Measurements from ENCODE around the gene PARP8.

Gene PARP8

DNA sequence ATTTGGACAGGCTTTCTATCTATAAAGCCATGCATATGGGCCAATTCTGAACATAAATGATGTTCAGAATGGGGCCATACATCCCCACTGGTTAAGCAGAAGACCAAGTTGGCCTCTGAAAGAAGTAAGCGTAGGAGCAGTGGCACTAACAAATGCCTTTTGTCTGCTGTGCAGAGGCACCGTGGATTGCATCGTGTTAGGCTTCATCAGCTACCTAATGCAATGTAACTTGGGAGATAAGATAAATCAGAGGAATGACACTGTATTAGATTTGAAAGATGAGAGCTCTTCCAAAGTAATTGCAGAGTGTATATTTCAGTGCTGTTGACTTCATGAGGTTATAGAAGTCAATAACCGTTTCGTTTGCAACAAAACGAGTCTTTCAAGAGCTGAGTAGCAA lies 148.1 kb downstream of the PARP8 start:
- Histone ChIP-seq H3K27ac (ENCODE audit: low read depth, low read length) (no peak overlapping the region), H3K9ac (ENCODE audit: low read depth, low read length) (no peak overlapping the region), H3K27me3 (ENCODE audit: insufficient read depth, low read length) (no peaks in the 10 kb centered on the region), H3K9me3 (ENCODE audit: insufficient read depth, low read depth, low read length) (no peaks in the 10 kb centered on the region), H3K4me1 (ENCODE audit: insufficient read depth, low read length) (no peaks in the 10 kb centered on the region), H3K36me3 (ENCODE audit: insufficient read depth, low read length) (peaks cover 26% of the 10 kb centered on the region), H3K4me3 (ENCODE audit: low read length) (no peak overlapping the region)
- WGBS: 94% methylated on average over 6 of the region's 6 CpGs

DNA sequence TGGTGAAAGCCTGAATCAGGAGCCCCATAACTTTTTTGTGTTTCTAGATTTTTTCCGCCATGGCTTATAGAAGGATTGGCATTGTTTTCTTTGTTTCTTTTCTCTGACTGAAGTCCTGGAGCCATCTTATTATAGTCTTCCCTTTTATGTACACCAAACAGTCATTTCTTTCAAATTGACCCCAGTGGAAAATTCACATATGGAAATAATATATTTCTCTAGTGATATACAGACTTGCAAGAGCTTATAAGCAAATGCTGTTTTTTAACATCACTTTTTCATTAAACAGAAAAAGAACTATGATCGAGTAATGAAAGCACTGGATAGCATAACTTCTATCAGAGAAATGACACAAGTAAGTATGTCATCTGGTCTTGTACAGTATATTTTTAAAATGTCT lies 155.6 kb downstream of the PARP8 start:
- Histone ChIP-seq H3K36me3 (ENCODE audit: insufficient read depth, low read length) (peaks cover 47% of the 10 kb centered on the region), H3K4me3 (ENCODE audit: low read length) (no peak overlapping the region), H3K27ac (ENCODE audit: low read depth, low read length) (no peak overlapping the region), H3K9ac (ENCODE audit: low read depth, low read length) (no peak overlapping the region), H3K27me3 (ENCODE audit: insufficient read depth, low read length) (no peaks in the 10 kb centered on the region), H3K9me3 (ENCODE audit: insufficient read depth, low read depth, low read length) (no peaks in the 10 kb centered on the region), H3K4me1 (ENCODE audit: insufficient read depth, low read length) (no peaks in the 10 kb centered on the region)
- WGBS: 92% methylated on average over 2 of the region's 2 CpGs

- peaks cover 48% of the 10 kb centered on the region for H3K36me3 ChIP-seq (ENCODE audit: insufficient read depth, low read length)
- WGBS: 98% methylated on average over 3 of the region's 3 CpGs
Measured at GRCh38 chr5:50822761-50823160, 156.3 kb downstream of the PARP8 start.

GRCh38 chr5:50823568-50823967 lies 157.1 kb downstream of the PARP8 start:
- Histone ChIP-seq H3K36me3 (ENCODE audit: insufficient read depth, low read length) (peaks cover 55% of the 10 kb centered on the region), H3K9ac (ENCODE audit: low read depth, low read length) (no peak overlapping the region), H3K9me3 (ENCODE audit: insufficient read depth, low read depth, low read length) (no peaks in the 10 kb centered on the region), H3K27me3 (ENCODE audit: insufficient read depth, low read length) (no peaks in the 10 kb centered on the region), H3K27ac (ENCODE audit: low read depth, low read length) (no peak overlapping the region), H3K4me3 (ENCODE audit: low read length) (no peak overlapping the region), H3K4me1 (ENCODE audit: insufficient read depth, low read length) (no peaks in the 10 kb centered on the region)
- WGBS: 94% methylated on average over 6 of the region's 6 CpGs

More at GRCh38 chr5:50822761-50823160, 156.3 kb downstream of the PARP8 start:
- no peaks in the 10 kb centered on the region for H3K4me1 ChIP-seq (ENCODE audit: insufficient read depth, low read length)
- no peak overlapping the region for H3K27ac ChIP-seq (ENCODE audit: low read depth, low read length)
- H3K9me3 ChIP-seq (ENCODE audit: insufficient read depth, low read depth, low read length): no peaks in the 10 kb centered on the region
- H3K4me3 ChIP-seq (ENCODE audit: low read length): no peak overlapping the region
- H3K27me3 ChIP-seq (ENCODE audit: insufficient read depth, low read length): no peaks in the 10 kb centered on the region
- no peak overlapping the region for H3K9ac ChIP-seq (ENCODE audit: low read depth, low read length)

DNA sequence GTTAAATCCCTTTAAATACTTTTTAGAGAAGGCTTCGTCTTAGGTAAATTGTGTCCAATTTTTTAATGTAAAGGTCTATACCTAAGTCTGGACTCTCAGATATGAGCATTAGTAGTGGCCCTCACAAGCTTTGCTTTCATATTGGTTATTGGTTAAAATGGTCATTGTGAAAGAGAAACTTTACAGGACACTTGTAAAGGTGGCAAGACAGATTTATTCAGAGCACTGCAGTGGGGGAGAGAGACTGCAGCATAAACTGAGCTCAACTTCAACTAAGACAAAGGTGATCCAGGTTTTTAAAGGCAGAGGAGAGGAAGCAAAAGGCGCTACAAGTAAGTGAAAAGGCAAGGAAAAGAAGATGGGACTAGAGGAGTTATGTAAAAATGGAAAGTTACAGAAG lies 157.7 kb downstream of the PARP8 start:
- H3K4me3 ChIP-seq (ENCODE audit: low read length): no peak overlapping the region
- H3K4me1 ChIP-seq (ENCODE audit: insufficient read depth, low read length): no peaks in the 10 kb centered on the region
- 93% methylated on average over 2 of the region's 2 CpGs for WGBS
- H3K27ac ChIP-seq (ENCODE audit: low read depth, low read length): no peak overlapping the region
- peaks cover 56% of the 10 kb centered on the region for H3K36me3 ChIP-seq (ENCODE audit: insufficient read depth, low read length)
- H3K9me3 ChIP-seq (ENCODE audit: insufficient read depth, low read depth, low read length): no peaks in the 10 kb centered on the region
- no peaks in the 10 kb centered on the region for H3K27me3 ChIP-seq (ENCODE audit: insufficient read depth, low read length)
- H3K9ac ChIP-seq (ENCODE audit: low read depth, low read length): no peak overlapping the region

DNA sequence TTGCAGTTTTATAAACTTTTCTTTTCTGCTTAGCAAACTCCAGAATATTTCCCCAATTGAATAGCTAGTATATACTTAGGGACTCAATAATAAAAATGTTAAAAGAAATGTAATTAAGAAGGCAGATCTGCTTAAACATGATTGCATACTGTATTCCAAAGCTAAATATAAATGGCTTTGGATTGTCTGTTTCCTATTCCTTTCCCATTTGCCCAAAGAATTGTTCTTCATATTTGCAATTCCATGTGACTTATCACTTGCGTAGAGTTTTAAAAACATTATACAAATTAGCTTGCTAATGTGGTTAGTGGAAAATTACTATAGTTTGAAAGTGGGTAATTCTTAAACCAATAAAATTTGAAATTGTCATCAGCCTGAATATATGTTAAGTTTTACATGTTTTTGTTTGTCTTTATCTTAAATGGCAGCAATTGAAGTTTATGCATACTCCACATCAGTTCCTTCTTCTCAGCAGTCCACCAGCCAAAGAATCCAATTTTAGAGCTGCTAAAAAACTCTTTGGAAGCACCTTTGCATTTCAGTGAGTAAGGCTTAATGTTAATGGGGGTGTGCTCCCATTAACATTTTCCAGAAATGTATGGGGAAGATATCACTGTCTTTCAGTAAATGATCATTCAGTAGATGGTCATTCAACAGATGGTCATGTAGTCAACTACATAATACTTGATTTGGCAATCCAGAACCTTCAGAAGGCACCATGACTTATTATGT lies 161.2 kb downstream of the PARP8 start:
- no peak overlapping the region for H3K4me3 ChIP-seq (ENCODE audit: low read length)
- peaks cover 60% of the 10 kb centered on the region for H3K36me3 ChIP-seq (ENCODE audit: insufficient read depth, low read length)
- no peaks in the 10 kb centered on the region for H3K4me1 ChIP-seq (ENCODE audit: insufficient read depth, low read length)
- no CpG with 5 or more reads among the region's 1 CpG for WGBS
- no peaks in the 10 kb centered on the region for H3K27me3 ChIP-seq (ENCODE audit: insufficient read depth, low read length)
- H3K9me3 ChIP-seq (ENCODE audit: insufficient read depth, low read depth, low read length): no peaks in the 10 kb centered on the region
- no peak overlapping the region for H3K27ac ChIP-seq (ENCODE audit: low read depth, low read length)
- H3K9ac ChIP-seq (ENCODE audit: low read depth, low read length): no peak overlapping the region

DNA sequence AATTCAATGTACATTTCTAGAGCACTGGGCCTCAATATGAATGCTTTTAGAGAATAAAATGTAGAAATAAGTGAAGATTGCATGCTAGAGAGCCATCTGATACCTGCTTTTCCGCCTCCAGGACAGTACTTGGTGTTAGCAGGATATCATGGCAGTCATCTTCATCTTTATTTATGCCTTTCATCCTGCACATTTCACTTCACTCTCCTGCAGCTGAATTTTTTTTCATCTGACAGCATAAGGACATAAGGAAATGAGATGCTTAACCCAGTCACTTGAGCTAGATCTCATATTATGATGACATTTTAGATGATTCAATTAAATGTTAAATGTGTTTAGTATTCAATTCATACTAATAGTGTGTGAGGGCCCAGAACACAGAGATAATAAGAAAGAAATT lies 162.6 kb downstream of the PARP8 start:
- no peak overlapping the region for H3K9ac ChIP-seq (ENCODE audit: low read depth, low read length)
- H3K27ac ChIP-seq (ENCODE audit: low read depth, low read length): no peak overlapping the region
- H3K4me3 ChIP-seq (ENCODE audit: low read length): no peak overlapping the region
- no peaks in the 10 kb centered on the region for H3K27me3 ChIP-seq (ENCODE audit: insufficient read depth, low read length)
- WGBS: 96% methylated on average over 1 of the region's 1 CpG
- no peaks in the 10 kb centered on the region for H3K4me1 ChIP-seq (ENCODE audit: insufficient read depth, low read length)
- H3K36me3 ChIP-seq (ENCODE audit: insufficient read depth, low read length): peaks cover 61% of the 10 kb centered on the region
- H3K9me3 ChIP-seq (ENCODE audit: insufficient read depth, low read depth, low read length): no peaks in the 10 kb centered on the region

- Histone ChIP-seq H3K27me3 (ENCODE audit: insufficient read depth, low read length) (no peaks in the 10 kb centered on the region), H3K9ac (ENCODE audit: low read depth, low read length) (no peak overlapping the region), H3K9me3 (ENCODE audit: insufficient read depth, low read depth, low read length) (no peaks in the 10 kb centered on the region), H3K36me3 (ENCODE audit: insufficient read depth, low read length) (peaks cover 60% of the 10 kb centered on the region), H3K4me3 (ENCODE audit: low read length) (no peak overlapping the region), H3K27ac (ENCODE audit: low read depth, low read length) (no peak overlapping the region), H3K4me1 (ENCODE audit: insufficient read depth, low read length) (peaks cover 4% of the 10 kb centered on the region; the same call in 1 of the 2 replicates)
- 97% methylated on average over 3 of the region's 4 CpGs for WGBS
Measured at GRCh38 chr5:50832657-50833284, 166.3 kb downstream of the PARP8 start.

DNA sequence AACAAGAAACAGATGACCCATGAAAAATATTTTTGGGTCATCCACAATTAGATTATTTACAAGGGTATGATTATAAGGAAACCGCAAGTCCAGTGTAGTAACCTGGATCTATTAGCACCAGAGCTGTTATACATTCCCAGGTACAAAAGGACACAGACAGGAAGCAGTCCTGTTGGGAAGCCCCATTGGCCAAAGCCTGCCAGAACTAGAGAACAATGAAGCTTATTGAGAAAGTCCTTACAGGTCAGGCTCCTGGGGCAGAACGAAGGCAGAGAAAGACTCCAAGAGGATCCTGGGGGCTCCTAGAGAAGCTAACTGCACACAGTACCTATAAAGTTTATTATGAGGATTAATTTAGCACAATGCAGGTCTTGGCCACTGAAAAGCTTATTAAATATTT lies 169.9 kb downstream of the PARP8 start:
- H3K27me3 ChIP-seq (ENCODE audit: insufficient read depth, low read length): no peaks in the 10 kb centered on the region
- H3K36me3 ChIP-seq (ENCODE audit: insufficient read depth, low read length): peaks cover 27% of the 10 kb centered on the region
- 88% methylated on average over 2 of the region's 2 CpGs for WGBS
- H3K4me1 ChIP-seq (ENCODE audit: insufficient read depth, low read length): peaks cover 4% of the 10 kb centered on the region; the same call in 1 of the 2 replicates
- H3K27ac ChIP-seq (ENCODE audit: low read depth, low read length): no peak overlapping the region
- H3K9me3 ChIP-seq (ENCODE audit: insufficient read depth, low read depth, low read length): no peaks in the 10 kb centered on the region
- no peak overlapping the region for H3K4me3 ChIP-seq (ENCODE audit: low read length)
- H3K9ac ChIP-seq (ENCODE audit: low read depth, low read length): no peak overlapping the region

DNA sequence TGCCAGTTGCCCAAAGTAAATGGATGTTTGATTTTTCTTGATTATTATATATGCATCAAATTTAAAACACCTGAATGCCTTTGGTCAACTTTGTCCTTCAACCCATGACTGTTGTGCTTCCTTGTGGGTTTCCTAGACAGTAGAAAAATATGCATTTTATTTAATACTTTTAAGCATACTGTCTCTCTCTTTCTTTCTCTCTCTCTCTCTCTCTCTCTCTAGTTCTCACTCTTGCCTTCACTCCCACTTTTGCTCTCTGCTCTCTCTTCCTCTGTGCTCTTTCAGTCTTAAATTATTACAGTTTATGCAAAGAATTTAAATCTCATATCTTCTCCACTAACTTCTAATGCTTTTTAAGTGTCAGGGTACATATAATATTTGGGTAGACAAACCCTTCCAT lies 173.0 kb downstream of the PARP8 start:
- Histone ChIP-seq H3K4me3 (ENCODE audit: low read length) (no peak overlapping the region), H3K36me3 (ENCODE audit: insufficient read depth, low read length) (peaks cover 43% of the 10 kb centered on the region), H3K9ac (ENCODE audit: low read depth, low read length) (no peak overlapping the region), H3K27me3 (ENCODE audit: insufficient read depth, low read length) (no peaks in the 10 kb centered on the region), H3K4me1 (ENCODE audit: insufficient read depth, low read length) (peaks cover 4% of the 10 kb centered on the region; the same call in 1 of the 2 replicates), H3K27ac (ENCODE audit: low read depth, low read length) (no peak overlapping the region), H3K9me3 (ENCODE audit: insufficient read depth, low read depth, low read length) (no peaks in the 10 kb centered on the region)

GRCh38 chr5:50843091-50843490 lies 176.7 kb downstream of the PARP8 start:
- Histone ChIP-seq H3K9ac (ENCODE audit: low read depth, low read length) (no peak overlapping the region), H3K27ac (ENCODE audit: low read depth, low read length) (no peak overlapping the region), H3K4me1 (ENCODE audit: insufficient read depth, low read length) (no peaks in the 10 kb centered on the region), H3K9me3 (ENCODE audit: insufficient read depth, low read depth, low read length) (no peaks in the 10 kb centered on the region), H3K36me3 (ENCODE audit: insufficient read depth, low read length) (peaks cover 27% of the 10 kb centered on the region), H3K27me3 (ENCODE audit: insufficient read depth, low read length) (no peaks in the 10 kb centered on the region), H3K4me3 (ENCODE audit: low read length) (no peak overlapping the region)

All from HUES64 (cell line).